Gastroesophageal sphincter (tissue), 3 donors: ENCODE measurements around the gene TTC7B.

Experiments
- CTCF ChIP-seq, 4 experiments: fragments of 200-600 bp in 2 of 4; fragments of 450-650 bp in 2 of 4; sonication (generic) in 1 of 4; IDR thresholded peaks; one replicate each; pipeline ENCODE4 v1.5.1; 2017 to 2019; ENCODE audit warnings: antibody characterized with exemption in 4 of 4, mild to moderate bottlenecking in 2 of 4, moderate library complexity in 2 of 4
- POLR2AphosphoS5 ChIP-seq: sonication (generic); formaldehyde crosslinking; IDR thresholded peaks from one replicate; pipeline ENCODE4 v1.6.1; 2017; ENCODE audit warnings: antibody characterized with exemption

- TF ChIP-seq CTCF (IDR thresholded peaks at IDR 0.05) (no peak), POLR2AphosphoS5 (no peak)
These were observed 142.1 kb downstream of the TTC7B start for GRCh38 chr14:90674043-90674670.
